HEK293 (cell line): ENCODE measurements around the gene SIGLEC6.

Source experiments
- CTCF ChIA-PET: fragments of 350-600 bp; formaldehyde crosslinking; extraction: SDS; loops from one replicate; lab custom pipeline; 2021; ENCODE audit warnings: antibody characterized with exemption; lab: Yijun Ruan, JAX
- POLR2A ChIA-PET: fragments of 300-600 bp; formaldehyde crosslinking; extraction: SDS; loops from one replicate; lab custom pipeline; 2020; ENCODE audit warnings: antibody characterized with exemption, inconsistent platforms; lab: Yijun Ruan, JAX
- H3K27ac ChIP-seq: fragments of 200-500 bp; sonication (Bioruptor generic); 2 replicates; pipeline ENCODE4 v1.5.1; 2014; ENCODE audit warnings: low read depth, low read length, control low read depth, inconsistent platforms; ENCODE audit errors: extremely low read depth
- H3K36me3 ChIP-seq, 2 experiments: fragments of 200-500 bp in 1 of 2; sonication (Bioruptor generic) in 1 of 2; 1 replicate in 1 of 2; 2 replicates in 1 of 2; pipeline ENCODE4 v1.5.1; 2014 to 2017; ENCODE audit warnings: inconsistent platforms in 2 of 2, low read length in 2 of 2; ENCODE audit not compliant: control insufficient read depth in 2 of 2, insufficient read depth in 1 of 2
- H3K4me1 ChIP-seq: fragments of 200-500 bp; sonication (Bioruptor generic); 2 replicates; pipeline ENCODE4 v1.5.1; 2014; ENCODE audit warnings: mild to moderate bottlenecking, low read length, inconsistent platforms; ENCODE audit not compliant: control insufficient read depth, insufficient read depth
- H3K4me3 ChIP-seq: 2 replicates; pipeline ENCODE4 v1.5.1; 2011; ENCODE audit warnings: low read depth, mild to moderate bottlenecking, control low read depth, low read length, moderate library complexity
- H3K9me3 ChIP-seq: fragments of 200-500 bp; sonication (Bioruptor generic); 2 replicates; pipeline ENCODE4 v1.5.1; 2014; ENCODE audit warnings: low read depth, low read length, inconsistent platforms; ENCODE audit not compliant: control insufficient read depth, insufficient read depth
- GLI4 ChIP-seq: fragments of 450-650 bp; formaldehyde crosslinking; IDR thresholded peaks from 2 replicates; pipeline ENCODE4 v1.5.1; 2016; ENCODE audit warnings: missing biosample characterization, missing genetic modification characterization
- KLF10 ChIP-seq: fragments of 450-650 bp; IDR thresholded peaks from 2 replicates; pipeline ENCODE4 v1.5.1; 2018; ENCODE audit warnings: missing biosample characterization, mild to moderate bottlenecking, missing genetic modification characterization
- KLF9 ChIP-seq: fragments of 450-650 bp; formaldehyde crosslinking; IDR thresholded peaks from 2 replicates; pipeline ENCODE4 v1.5.1; 2016; ENCODE audit warnings: missing biosample characterization, missing genetic modification characterization, low read depth
- PBX3 ChIP-seq: sonication (generic); formaldehyde crosslinking; IDR thresholded peaks from 2 replicates; pipeline ENCODE4 v1.8.1; 2022; ENCODE audit warnings: mild to moderate bottlenecking, moderate library complexity, missing genetic modification reagents
- SALL2 ChIP-seq: fragments of 450-650 bp; formaldehyde crosslinking; IDR thresholded peaks from 2 replicates; pipeline ENCODE4 v1.5.0; 2017; ENCODE audit warnings: missing biosample characterization, mild to moderate bottlenecking, missing genetic modification characterization, borderline replicate concordance
- SETDB1 ChIP-seq: IDR thresholded peaks from one replicate; pipeline ENCODE4 v1.6.1; 2017; ENCODE audit warnings: mild to moderate bottlenecking, low read length, moderate library complexity, mixed read lengths; ENCODE audit not compliant: insufficient read length
- ZBTB21 ChIP-seq: fragments of 450-650 bp; formaldehyde crosslinking; IDR thresholded peaks from 2 replicates; pipeline ENCODE4 v1.5.1; 2017; ENCODE audit warnings: missing biosample characterization, missing genetic modification characterization
- ZBTB8A ChIP-seq: fragments of 450-650 bp; formaldehyde crosslinking; IDR thresholded peaks from 2 replicates; pipeline ENCODE4 v1.5.1; 2016; ENCODE audit warnings: missing biosample characterization, missing genetic modification characterization
- ZEB2 ChIP-seq: fragments of 450-650 bp; formaldehyde crosslinking; IDR thresholded peaks from 2 replicates; pipeline ENCODE4 v1.5.1; 2016; ENCODE audit warnings: missing biosample characterization, missing genetic modification characterization
- ZNF146 ChIP-seq: fragments of 450-650 bp; formaldehyde crosslinking; IDR thresholded peaks from 2 replicates; pipeline ENCODE4 v1.5.1; 2016; ENCODE audit warnings: missing biosample characterization, missing genetic modification characterization
- ZNF157 ChIP-seq: fragments of 450-650 bp; formaldehyde crosslinking; IDR thresholded peaks from 2 replicates; pipeline ENCODE4 v1.5.1; 2016; ENCODE audit warnings: missing biosample characterization, missing genetic modification characterization
- ZNF174 ChIP-seq: fragments of 450-650 bp; formaldehyde crosslinking; IDR thresholded peaks from 2 replicates; pipeline ENCODE4 v1.5.0; 2017; ENCODE audit warnings: missing biosample characterization, mild to moderate bottlenecking, missing genetic modification characterization
- ZNF514 ChIP-seq: fragments of 450-650 bp; formaldehyde crosslinking; IDR thresholded peaks from 2 replicates; pipeline ENCODE4 v1.5.1; 2016; ENCODE audit warnings: missing biosample characterization, missing genetic modification characterization
- ZNF549 ChIP-seq: fragments of 450-650 bp; IDR thresholded peaks from 2 replicates; pipeline ENCODE4 v1.5.1; 2018; ENCODE audit warnings: missing biosample characterization, missing genetic modification characterization, mild to moderate bottlenecking, inconsistent platforms, moderate library complexity
- ZNF626 ChIP-seq: fragments of 450-650 bp; sonication (Bioruptor Pico); formaldehyde crosslinking; IDR thresholded peaks from 2 replicates; pipeline ENCODE4 v1.5.1; 2018; ENCODE audit warnings: missing biosample characterization, missing genetic modification characterization, inconsistent platforms
- ZNF664 ChIP-seq: fragments of 450-650 bp; formaldehyde crosslinking; IDR thresholded peaks from 2 replicates; pipeline ENCODE4 v1.5.1; 2016; ENCODE audit warnings: missing biosample characterization, missing genetic modification characterization
- ZNF747 ChIP-seq: fragments of 450-650 bp; formaldehyde crosslinking; IDR thresholded peaks from 2 replicates; pipeline ENCODE4 v1.5.1; 2016; ENCODE audit warnings: missing biosample characterization, missing genetic modification characterization
- ZNF777 ChIP-seq: fragments of 450-650 bp; formaldehyde crosslinking; IDR thresholded peaks from 2 replicates; pipeline ENCODE4 v1.5.1; 2017; ENCODE audit warnings: missing biosample characterization, missing genetic modification characterization, borderline replicate concordance
- TF ChIP-seq, protein P1 (sequence below): fragments of 450-650 bp; IDR thresholded peaks from 2 replicates; pipeline ENCODE4 v1.5.1; 2018; ENCODE audit warnings: missing biosample characterization, missing genetic modification characterization
- TF ChIP-seq, protein P2 (sequence below): fragments of 450-650 bp; formaldehyde crosslinking; IDR thresholded peaks from 2 replicates; pipeline ENCODE4 v1.5.1; 2016; ENCODE audit warnings: missing biosample characterization, missing genetic modification characterization
- TF ChIP-seq, protein P3 (sequence below): fragments of 450-650 bp; formaldehyde crosslinking; IDR thresholded peaks from 2 replicates; pipeline ENCODE4 v1.5.0; 2017; ENCODE audit warnings: missing biosample characterization, missing genetic modification characterization, borderline replicate concordance
- TF ChIP-seq, protein P4 (sequence below): fragments of 450-650 bp; formaldehyde crosslinking; IDR thresholded peaks from 2 replicates; pipeline ENCODE4 v1.5.1; 2016; ENCODE audit warnings: missing biosample characterization, missing genetic modification characterization
- TF ChIP-seq, protein P5 (sequence below): fragments of 450-650 bp; formaldehyde crosslinking; IDR thresholded peaks from 2 replicates; pipeline ENCODE4 v1.5.1; 2016; ENCODE audit warnings: missing biosample characterization, missing genetic modification characterization, borderline replicate concordance

The SIGLEC6 gene

GRCh38 chr19:51507640-51508058, 23.8 kb downstream of the SIGLEC6 start:
- TF ChIP-seq ZNF174 (tag by site-specific recombination) (no peak), ZNF146 (tag by site-specific recombination) (no peak), ZNF664 (tag by site-specific recombination) (no peak), ZEB2 (no peak), ZNF514 (tag by site-specific recombination) (no peak), ZNF626 (tag by site-specific recombination) (no peak), ZNF157 (no peak), ZNF747 (tag by site-specific recombination) (no peak), KLF9 (tag by site-specific recombination) (no peak), PBX3 (CRISPR knock-in tag) (no peak)
- TF ChIP-seq, protein P1, sequence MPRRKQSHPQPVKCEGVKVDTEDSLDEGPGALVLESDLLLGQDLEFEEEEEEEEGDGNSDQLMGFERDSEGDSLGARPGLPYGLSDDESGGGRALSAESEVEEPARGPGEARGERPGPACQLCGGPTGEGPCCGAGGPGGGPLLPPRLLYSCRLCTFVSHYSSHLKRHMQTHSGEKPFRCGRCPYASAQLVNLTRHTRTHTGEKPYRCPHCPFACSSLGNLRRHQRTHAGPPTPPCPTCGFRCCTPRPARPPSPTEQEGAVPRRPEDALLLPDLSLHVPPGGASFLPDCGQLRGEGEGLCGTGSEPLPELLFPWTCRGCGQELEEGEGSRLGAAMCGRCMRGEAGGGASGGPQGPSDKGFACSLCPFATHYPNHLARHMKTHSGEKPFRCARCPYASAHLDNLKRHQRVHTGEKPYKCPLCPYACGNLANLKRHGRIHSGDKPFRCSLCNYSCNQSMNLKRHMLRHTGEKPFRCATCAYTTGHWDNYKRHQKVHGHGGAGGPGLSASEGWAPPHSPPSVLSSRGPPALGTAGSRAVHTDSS = no peak
- TF ChIP-seq, protein P2, sequence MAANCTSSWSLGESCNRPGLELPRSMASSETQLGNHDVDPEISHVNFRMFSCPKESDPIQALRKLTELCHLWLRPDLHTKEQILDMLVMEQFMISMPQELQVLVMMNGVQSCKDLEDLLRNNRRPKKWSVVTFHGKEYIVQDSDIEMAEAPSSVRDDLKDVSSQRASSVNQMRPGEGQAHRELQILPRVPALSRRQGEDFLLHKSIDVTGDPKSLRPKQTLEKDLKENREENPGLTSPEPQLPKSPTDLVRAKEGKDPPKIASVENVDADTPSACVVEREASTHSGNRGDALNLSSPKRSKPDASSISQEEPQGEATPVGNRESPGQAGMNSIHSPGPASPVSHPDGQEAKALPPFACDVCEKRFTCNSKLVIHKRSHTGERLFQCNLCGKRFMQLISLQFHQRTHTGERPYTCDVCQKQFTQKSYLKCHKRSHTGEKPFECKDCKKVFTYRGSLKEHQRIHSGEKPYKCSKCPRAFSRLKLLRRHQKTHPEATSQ (tag by site-specific recombination) = no peak
- TF ChIP-seq, protein P3, sequence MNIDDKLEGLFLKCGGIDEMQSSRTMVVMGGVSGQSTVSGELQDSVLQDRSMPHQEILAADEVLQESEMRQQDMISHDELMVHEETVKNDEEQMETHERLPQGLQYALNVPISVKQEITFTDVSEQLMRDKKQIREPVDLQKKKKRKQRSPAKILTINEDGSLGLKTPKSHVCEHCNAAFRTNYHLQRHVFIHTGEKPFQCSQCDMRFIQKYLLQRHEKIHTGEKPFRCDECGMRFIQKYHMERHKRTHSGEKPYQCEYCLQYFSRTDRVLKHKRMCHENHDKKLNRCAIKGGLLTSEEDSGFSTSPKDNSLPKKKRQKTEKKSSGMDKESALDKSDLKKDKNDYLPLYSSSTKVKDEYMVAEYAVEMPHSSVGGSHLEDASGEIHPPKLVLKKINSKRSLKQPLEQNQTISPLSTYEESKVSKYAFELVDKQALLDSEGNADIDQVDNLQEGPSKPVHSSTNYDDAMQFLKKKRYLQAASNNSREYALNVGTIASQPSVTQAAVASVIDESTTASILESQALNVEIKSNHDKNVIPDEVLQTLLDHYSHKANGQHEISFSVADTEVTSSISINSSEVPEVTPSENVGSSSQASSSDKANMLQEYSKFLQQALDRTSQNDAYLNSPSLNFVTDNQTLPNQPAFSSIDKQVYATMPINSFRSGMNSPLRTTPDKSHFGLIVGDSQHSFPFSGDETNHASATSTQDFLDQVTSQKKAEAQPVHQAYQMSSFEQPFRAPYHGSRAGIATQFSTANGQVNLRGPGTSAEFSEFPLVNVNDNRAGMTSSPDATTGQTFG (tag by site-specific recombination) = no peak
- CTCF ChIA-PET = interaction anchor here (0.8 to 5.7 kb wide), 3 partner anchors 8 to 169 kb away, joined by 3 to 48 read pairs (median 3); no protein-coding TSS in a partner anchor

DNA sequence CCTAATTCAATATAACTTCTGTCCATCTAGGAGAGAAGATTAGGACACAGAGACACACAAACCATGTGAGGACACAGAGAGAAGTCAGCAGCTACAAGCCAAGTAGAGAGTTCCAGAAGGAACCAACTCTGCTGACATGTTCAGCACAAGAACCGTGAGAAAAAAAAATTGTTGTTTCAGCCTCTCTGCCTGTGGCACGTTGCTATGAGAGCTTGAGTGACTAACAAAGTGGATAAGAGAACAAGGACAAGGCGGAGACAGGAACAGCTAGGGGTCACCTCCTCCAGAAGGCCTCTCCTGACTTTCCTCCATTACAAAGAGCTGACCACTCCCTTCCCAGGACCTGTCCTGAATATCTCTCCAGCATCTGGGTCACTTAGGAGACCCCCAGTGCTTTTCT, 24.3 kb downstream of the SIGLEC6 start:
- POLR2A ChIA-PET = interaction anchor here (0.6 kb wide), 2 partner anchors 43 to 74 kb away, joined by 3 to 4 read pairs; no protein-coding TSS in a partner anchor
- CTCF ChIA-PET = interaction anchor here (0.8 to 5.7 kb wide), 3 partner anchors 8 to 169 kb away, joined by 3 to 48 read pairs (median 3); no protein-coding TSS in a partner anchor
- no peak overlapping the region for H3K27ac ChIP-seq
- H3K36me3 ChIP-seq = no peaks in the 10 kb centered on the region
- no peak overlapping the region for H3K4me3 ChIP-seq
- H3K4me1 ChIP-seq = no peaks in the 10 kb centered on the region
- H3K9me3 ChIP-seq = no peaks in the 10 kb centered on the region
- TF ChIP-seq ZBTB21 (tag by site-specific recombination) = no peak
- no peak for TF ChIP-seq ZBTB8A (tag by site-specific recombination)
- TF ChIP-seq SETDB1 = no peak
- TF ChIP-seq, protein P4, sequence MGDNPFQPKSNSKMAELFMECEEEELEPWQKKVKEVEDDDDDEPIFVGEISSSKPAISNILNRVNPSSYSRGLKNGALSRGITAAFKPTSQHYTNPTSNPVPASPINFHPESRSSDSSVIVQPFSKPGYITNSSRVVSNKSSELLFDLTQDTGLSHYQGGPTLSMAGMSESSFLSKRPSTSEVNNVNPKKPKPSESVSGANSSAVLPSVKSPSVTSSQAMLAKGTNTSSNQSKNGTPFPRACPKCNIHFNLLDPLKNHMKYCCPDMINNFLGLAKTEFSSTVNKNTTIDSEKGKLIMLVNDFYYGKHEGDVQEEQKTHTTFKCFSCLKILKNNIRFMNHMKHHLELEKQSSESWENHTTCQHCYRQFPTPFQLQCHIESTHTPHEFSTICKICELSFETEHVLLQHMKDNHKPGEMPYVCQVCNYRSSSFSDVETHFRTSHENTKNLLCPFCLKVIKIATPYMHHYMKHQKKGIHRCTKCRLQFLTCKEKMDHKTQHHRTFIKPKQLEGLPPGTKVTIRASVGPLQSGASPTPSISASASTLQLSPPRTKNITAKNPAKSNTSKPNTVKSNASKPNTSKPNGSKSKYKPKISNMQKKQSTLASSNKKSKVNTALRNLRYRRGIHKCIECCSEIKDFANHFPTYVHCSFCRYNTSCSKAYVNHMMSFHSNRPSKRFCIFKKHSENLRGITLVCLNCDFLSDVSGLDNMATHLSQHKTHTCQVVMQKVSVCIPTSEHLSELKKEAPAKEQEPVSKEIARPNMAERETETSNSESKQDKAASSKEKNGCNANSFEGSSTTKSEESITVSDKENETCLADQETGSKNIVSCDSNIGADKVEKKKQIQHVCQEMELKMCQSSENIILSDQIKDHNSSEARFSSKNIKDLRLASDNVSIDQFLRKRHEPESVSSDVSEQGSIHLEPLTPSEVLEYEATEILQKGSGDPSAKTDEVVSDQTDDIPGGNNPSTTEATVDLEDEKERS (tag by site-specific recombination) = no peak
- TF ChIP-seq GLI4 = no peak
- TF ChIP-seq SALL2 (tag by site-specific recombination) = no peak
- TF ChIP-seq ZNF777 (tag by site-specific recombination) = no peak
- TF ChIP-seq, protein P5, sequence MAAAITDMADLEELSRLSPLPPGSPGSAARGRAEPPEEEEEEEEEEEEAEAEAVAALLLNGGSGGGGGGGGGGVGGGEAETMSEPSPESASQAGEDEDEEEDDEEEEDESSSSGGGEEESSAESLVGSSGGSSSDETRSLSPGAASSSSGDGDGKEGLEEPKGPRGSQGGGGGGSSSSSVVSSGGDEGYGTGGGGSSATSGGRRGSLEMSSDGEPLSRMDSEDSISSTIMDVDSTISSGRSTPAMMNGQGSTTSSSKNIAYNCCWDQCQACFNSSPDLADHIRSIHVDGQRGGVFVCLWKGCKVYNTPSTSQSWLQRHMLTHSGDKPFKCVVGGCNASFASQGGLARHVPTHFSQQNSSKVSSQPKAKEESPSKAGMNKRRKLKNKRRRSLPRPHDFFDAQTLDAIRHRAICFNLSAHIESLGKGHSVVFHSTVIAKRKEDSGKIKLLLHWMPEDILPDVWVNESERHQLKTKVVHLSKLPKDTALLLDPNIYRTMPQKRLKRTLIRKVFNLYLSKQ (tag by site-specific recombination) = no peak
- TF ChIP-seq ZNF549 (tag by site-specific recombination) = no peak
- no peak for TF ChIP-seq KLF10

More at GRCh38 chr19:51507640-51508058, 23.8 kb downstream of the SIGLEC6 start:
- H3K27ac ChIP-seq = no peak overlapping the region
- H3K4me3 ChIP-seq = no peak overlapping the region
- no peaks in the 10 kb centered on the region for H3K4me1 ChIP-seq
- H3K36me3 ChIP-seq = no peaks in the 10 kb centered on the region
- no peaks in the 10 kb centered on the region for H3K9me3 ChIP-seq
- POLR2A ChIA-PET = interaction anchor here (0.6 kb wide), 2 partner anchors 42 to 75 kb away, joined by 3 to 4 read pairs; no protein-coding TSS in a partner anchor
